GM12892 (cell line): Measurements from ENCODE around the gene CLEC2D.

Source experiments
- POLR2A ChIP-seq: IDR thresholded peaks from 2 replicates; pipeline ENCODE4 v1.6.1; 2011; ENCODE audit warnings: low read depth, low read length, control low read depth
- POLR2AphosphoS5 ChIP-seq: IDR thresholded peaks from 2 replicates; pipeline ENCODE4 v1.6.1; 2011; ENCODE audit warnings: low read depth, low read length, control low read depth

GRCh38 chr12:9660046-9660445 is 9.5 kb upstream of the CLEC2D start:
- TF ChIP-seq POLR2A (no peak), POLR2AphosphoS5 (no peak)
